Measurements from ENCODE around the gene FILIP1L.

Gene FILIP1L

DNA sequence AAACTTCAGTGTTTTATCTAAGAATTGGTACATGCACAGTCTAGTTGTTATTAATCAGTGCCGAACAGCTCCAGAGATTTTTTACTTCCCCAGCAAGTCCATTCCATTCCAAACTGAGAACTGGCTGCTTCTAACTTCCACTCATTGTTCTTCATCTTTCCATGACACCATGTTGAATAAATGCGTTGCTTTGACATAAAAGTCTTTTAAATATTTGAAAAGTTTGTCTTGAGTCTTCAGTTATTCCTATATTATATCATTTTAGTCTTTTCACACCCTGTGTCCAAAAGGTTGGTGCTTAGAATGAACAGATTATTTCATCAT is 231.2 kb downstream of the FILIP1L start:
- Histone ChIP-seq H3K9me3 (ENCODE audit: control insufficient read depth, low read length) (no peaks in the 10 kb centered on the region), H3K4me3 (ENCODE audit: insufficient read depth, low read depth, low read length) (no peak overlapping the region), H3K4me1 (ENCODE audit: control insufficient read depth, insufficient read depth, low read length) (no peaks in the 10 kb centered on the region), H3K36me3 (ENCODE audit: control insufficient read depth, insufficient read depth, low read length) (no peaks in the 10 kb centered on the region), H3K27me3 (ENCODE audit: control insufficient read depth, insufficient read depth, low read length, poor library complexity, severe bottlenecking) (peaks cover under 1% of the 10 kb centered on the region), H3K27ac (ENCODE audit: insufficient read depth, low read depth, low read length, poor library complexity, severe bottlenecking) (no peak overlapping the region)
- WGBS, 2 experiments = 91 to 100% methylated on average over 1 to 2 of the region's 2 CpGs

DNA sequence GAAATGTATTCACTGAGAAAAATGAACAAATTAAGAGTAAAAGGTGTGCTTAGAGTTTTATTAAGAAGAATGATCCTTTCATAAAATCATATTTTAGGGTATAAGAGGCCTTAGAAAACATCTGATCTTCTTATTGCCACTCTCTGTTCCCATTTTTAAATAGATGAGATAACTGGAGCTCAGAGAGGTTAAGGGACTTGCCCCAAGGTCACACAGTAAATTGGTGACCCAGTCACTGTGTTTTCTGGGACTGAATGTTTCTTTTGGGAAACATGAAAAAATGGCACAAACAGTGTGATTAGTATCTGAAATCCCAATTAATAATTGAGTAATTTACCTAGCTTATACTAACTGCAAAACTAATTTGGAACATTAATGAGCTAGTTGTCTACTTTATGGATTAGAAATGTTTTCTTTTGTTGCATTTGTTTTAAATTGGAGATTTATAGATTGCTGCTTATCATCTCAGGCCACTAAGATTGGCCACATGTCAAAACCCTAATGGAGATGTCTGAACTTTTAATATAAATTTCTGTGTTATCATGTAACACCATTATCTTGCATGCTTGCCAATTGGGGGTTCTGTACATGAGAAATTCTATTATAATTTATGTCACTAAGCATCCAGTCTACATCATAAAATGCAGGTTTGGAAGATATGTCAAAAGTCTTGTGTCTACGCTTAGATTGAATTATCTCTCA is 231.7 kb downstream of the FILIP1L start:
- Histone ChIP-seq H3K4me3 (ENCODE audit: insufficient read depth, low read depth, low read length) (no peak overlapping the region), H3K27ac (ENCODE audit: insufficient read depth, low read depth, low read length, poor library complexity, severe bottlenecking) (no peak overlapping the region), H3K27me3 (ENCODE audit: control insufficient read depth, insufficient read depth, low read length, poor library complexity, severe bottlenecking) (peaks cover 5% of the 10 kb centered on the region), H3K4me1 (ENCODE audit: control insufficient read depth, insufficient read depth, low read length) (no peaks in the 10 kb centered on the region), H3K9me3 (ENCODE audit: control insufficient read depth, low read length) (no peaks in the 10 kb centered on the region), H3K36me3 (ENCODE audit: control insufficient read depth, insufficient read depth, low read length) (no peaks in the 10 kb centered on the region)
- WGBS, 2 experiments = 75 to 95% methylated on average over 1 of the region's 1 CpG

DNA sequence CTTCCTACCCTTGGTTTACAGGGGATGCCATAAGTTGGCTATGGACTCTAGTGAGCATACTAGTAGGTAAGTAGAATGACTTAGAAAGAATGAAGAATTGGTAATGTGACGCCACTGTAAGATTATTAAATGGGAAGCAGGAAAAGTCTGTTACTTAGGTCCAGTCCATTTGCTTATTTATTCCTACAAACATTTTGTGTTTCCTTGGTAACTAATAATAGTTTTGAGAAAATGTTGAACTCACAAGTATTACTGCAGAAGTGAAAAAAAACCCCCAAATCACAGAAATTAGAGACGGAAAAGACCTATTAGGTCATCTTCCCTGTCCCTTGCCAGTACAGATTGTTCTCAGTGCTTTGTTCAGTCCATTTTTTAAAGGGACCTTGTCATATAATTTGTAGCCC is 233.2 kb downstream of the FILIP1L start:
- Histone ChIP-seq H3K9me3 (ENCODE audit: control insufficient read depth, low read length) (no peaks in the 10 kb centered on the region), H3K27ac (ENCODE audit: insufficient read depth, low read depth, low read length, poor library complexity, severe bottlenecking) (no peak overlapping the region), H3K36me3 (ENCODE audit: control insufficient read depth, insufficient read depth, low read length) (no peaks in the 10 kb centered on the region), H3K27me3 (ENCODE audit: control insufficient read depth, insufficient read depth, low read length, poor library complexity, severe bottlenecking) (peaks cover 20% of the 10 kb centered on the region), H3K4me1 (ENCODE audit: control insufficient read depth, insufficient read depth, low read length) (no peaks in the 10 kb centered on the region), H3K4me3 (ENCODE audit: insufficient read depth, low read depth, low read length) (no peak overlapping the region)
- 96 to 99% methylated on average over 2 of the region's 2 CpGs for WGBS, 2 experiments

DNA sequence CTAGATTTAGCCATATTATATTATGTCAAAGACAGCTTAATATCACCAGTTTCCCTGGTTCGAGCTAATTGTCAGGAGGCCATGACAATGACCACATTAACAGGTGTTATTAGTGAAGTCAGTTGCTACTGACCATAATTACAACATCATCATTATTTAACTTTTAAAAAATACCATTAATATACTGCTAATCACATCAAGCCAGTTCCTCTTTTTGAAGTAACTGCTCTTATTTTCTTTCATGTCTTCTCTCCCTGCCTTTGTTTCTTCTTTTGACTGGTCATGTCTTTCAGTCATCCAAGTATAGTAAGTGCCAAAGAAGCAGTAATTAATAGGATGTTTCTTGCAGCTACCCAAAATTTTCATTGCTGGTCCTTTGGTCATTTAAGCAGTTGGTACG is 235.0 kb downstream of the FILIP1L start:
- WGBS, 2 experiments = 95 to 96% methylated on average over 2 of the region's 2 CpGs
- peaks cover 36% of the 10 kb centered on the region for H3K27me3 ChIP-seq (ENCODE audit: control insufficient read depth, insufficient read depth, low read length, poor library complexity, severe bottlenecking)
- no peaks in the 10 kb centered on the region for H3K4me1 ChIP-seq (ENCODE audit: control insufficient read depth, insufficient read depth, low read length)
- no peaks in the 10 kb centered on the region for H3K36me3 ChIP-seq (ENCODE audit: control insufficient read depth, insufficient read depth, low read length)
- H3K9me3 ChIP-seq (ENCODE audit: control insufficient read depth, low read length) = no peaks in the 10 kb centered on the region
- no peak overlapping the region for H3K4me3 ChIP-seq (ENCODE audit: insufficient read depth, low read depth, low read length)
- no peak overlapping the region for H3K27ac ChIP-seq (ENCODE audit: insufficient read depth, low read depth, low read length, poor library complexity, severe bottlenecking)

DNA sequence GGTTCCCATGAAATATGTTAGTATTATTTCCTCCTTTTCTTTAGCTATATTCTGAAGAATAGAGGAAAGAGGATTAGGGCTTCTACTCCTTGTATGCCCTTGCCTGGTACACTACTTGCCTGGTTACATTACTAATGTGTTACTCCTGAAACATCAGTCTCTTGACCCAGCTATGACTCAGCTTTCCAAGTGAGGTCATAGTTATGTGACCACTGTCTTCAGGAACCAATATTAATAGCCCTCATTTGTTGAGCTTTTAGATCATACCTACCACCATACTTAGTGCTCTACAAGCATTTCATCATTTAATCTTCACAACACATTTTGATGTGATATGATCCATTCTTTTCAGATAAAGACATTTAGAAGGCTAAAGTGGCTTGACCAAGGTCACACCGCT is 236.3 kb downstream of the FILIP1L start:
- WGBS, 2 experiments = 83 to 100% methylated on average over 1 of the region's 1 CpG
- Histone ChIP-seq H3K4me1 (ENCODE audit: control insufficient read depth, insufficient read depth, low read length) (no peaks in the 10 kb centered on the region), H3K27ac (ENCODE audit: insufficient read depth, low read depth, low read length, poor library complexity, severe bottlenecking) (no peak overlapping the region), H3K27me3 (ENCODE audit: control insufficient read depth, insufficient read depth, low read length, poor library complexity, severe bottlenecking) (peaks cover 49% of the 10 kb centered on the region), H3K4me3 (ENCODE audit: insufficient read depth, low read depth, low read length) (no peak overlapping the region), H3K9me3 (ENCODE audit: control insufficient read depth, low read length) (no peaks in the 10 kb centered on the region), H3K36me3 (ENCODE audit: control insufficient read depth, insufficient read depth, low read length) (no peaks in the 10 kb centered on the region)

DNA sequence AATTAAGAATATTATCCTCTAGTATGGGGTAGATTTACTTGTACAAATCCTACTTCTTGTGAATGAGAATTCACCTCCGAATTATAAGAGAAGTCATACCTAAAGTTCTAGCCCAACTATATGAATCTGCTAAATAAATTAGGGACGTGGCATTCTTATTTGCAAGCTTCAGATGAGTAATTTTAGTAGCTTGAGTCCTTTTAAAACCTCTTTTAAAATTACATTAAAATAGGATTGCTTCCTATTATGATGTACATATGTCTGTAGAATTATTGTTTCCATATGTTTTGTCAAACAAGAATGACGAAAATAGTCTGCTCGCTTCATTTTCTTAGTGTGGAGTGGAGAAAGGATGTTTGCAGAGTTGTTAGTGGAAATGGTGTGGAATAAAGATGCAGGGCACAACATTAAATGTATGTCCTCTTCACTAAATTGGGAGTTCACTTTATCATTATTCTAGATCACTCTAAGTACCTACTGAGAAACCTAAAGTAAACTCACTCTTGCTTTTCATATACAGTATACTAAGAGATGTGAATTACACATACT is 237.2 kb downstream of the FILIP1L start:
- H3K27me3 ChIP-seq (ENCODE audit: control insufficient read depth, insufficient read depth, low read length, poor library complexity, severe bottlenecking) = peaks cover 49% of the 10 kb centered on the region
- H3K36me3 ChIP-seq (ENCODE audit: control insufficient read depth, insufficient read depth, low read length) = no peaks in the 10 kb centered on the region
- H3K4me3 ChIP-seq (ENCODE audit: insufficient read depth, low read depth, low read length) = no peak overlapping the region
- H3K4me1 ChIP-seq (ENCODE audit: control insufficient read depth, insufficient read depth, low read length) = no peaks in the 10 kb centered on the region
- H3K27ac ChIP-seq (ENCODE audit: insufficient read depth, low read depth, low read length, poor library complexity, severe bottlenecking) = no peak overlapping the region
- no peaks in the 10 kb centered on the region for H3K9me3 ChIP-seq (ENCODE audit: control insufficient read depth, low read length)
- WGBS, 2 experiments = 87 to 90% methylated on average over 2 to 3 of the region's 4 CpGs

DNA sequence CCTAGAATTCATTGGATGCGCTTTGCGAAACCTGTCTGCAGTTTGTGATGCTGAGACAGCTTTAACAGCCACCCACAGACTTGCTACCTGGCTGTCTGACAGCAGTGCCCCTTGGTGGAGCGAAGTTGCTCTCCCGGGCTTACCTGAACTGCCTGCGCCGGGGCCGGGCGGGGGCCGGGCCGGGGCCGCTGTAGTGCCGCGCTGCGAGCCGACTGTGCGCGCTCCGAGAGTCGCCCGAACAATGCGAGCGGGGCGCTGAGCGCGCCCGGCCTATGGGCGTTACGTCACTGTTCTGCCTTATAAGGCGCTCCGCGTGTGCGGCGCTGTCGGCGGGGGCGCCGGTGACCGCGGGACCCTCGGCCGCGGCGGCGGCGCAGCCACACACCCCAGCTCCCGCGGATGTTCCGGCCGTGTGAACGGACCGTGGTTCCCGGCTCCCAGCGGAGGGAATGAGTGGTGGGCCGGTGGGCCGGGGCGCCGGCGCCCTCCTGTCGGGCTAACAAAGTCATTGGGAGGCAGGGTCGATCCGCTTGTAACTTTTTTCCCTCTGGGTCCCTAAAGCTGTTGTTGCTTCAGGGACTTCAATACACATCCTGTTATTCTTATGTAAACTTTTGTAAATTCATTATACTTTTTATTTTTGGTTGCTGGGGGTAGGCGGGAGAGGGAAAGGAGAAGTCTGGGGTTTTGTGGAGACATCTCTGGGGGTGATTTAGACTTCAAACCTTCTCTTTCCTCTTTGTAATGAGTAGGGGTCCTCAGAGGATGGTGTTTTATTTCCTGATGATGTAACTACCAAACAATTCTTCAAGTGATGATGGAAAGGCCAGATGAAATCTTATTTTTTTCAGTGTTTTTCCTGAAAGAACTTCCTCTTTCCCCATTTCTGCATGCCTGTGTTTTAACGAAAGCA is 238.1 kb downstream of the FILIP1L start:
- H3K36me3 ChIP-seq (ENCODE audit: control insufficient read depth, insufficient read depth, low read length) = no peaks in the 10 kb centered on the region
- H3K4me1 ChIP-seq (ENCODE audit: control insufficient read depth, insufficient read depth, low read length) = no peaks in the 10 kb centered on the region
- WGBS, 2 experiments = 1% methylated on average over 62 to 63 of the region's 63 CpGs
- H3K27me3 ChIP-seq (ENCODE audit: control insufficient read depth, insufficient read depth, low read length, poor library complexity, severe bottlenecking) = peaks cover 49% of the 10 kb centered on the region
- H3K4me3 ChIP-seq (ENCODE audit: insufficient read depth, low read depth, low read length) = peak overlapping the region; percentile 55
- H3K9me3 ChIP-seq (ENCODE audit: control insufficient read depth, low read length) = no peaks in the 10 kb centered on the region
- peak overlapping the region; percentile 65 for H3K27ac ChIP-seq (ENCODE audit: insufficient read depth, low read depth, low read length, poor library complexity, severe bottlenecking)

DNA sequence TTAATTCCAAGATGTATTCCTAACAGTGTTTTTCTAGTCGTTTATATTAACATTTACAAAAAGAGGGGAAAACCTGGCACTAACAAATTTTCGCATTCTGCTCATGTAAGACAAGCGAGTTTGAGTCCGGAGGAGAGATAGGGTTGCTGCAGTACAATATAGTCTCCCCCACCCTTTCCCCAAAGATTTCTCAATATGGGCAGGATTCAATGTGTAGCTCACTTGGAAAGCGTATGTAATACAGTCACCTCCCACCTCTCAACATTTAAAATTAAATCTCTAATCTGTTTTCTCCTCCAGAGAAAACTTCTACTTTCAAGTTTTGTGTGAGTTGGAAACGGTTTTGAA is 238.7 kb downstream of the FILIP1L start:
- Histone ChIP-seq H3K4me3 (ENCODE audit: insufficient read depth, low read depth, low read length) (peak overlapping the region; percentile 55), H3K36me3 (ENCODE audit: control insufficient read depth, insufficient read depth, low read length) (no peaks in the 10 kb centered on the region), H3K27me3 (ENCODE audit: control insufficient read depth, insufficient read depth, low read length, poor library complexity, severe bottlenecking) (peaks cover 49% of the 10 kb centered on the region), H3K9me3 (ENCODE audit: control insufficient read depth, low read length) (no peaks in the 10 kb centered on the region), H3K4me1 (ENCODE audit: control insufficient read depth, insufficient read depth, low read length) (no peaks in the 10 kb centered on the region), H3K27ac (ENCODE audit: insufficient read depth, low read depth, low read length, poor library complexity, severe bottlenecking) (peak overlapping the region; percentile 65)
- 2 to 4% methylated on average over 5 to 6 of the region's 6 CpGs for WGBS, 2 experiments

DNA sequence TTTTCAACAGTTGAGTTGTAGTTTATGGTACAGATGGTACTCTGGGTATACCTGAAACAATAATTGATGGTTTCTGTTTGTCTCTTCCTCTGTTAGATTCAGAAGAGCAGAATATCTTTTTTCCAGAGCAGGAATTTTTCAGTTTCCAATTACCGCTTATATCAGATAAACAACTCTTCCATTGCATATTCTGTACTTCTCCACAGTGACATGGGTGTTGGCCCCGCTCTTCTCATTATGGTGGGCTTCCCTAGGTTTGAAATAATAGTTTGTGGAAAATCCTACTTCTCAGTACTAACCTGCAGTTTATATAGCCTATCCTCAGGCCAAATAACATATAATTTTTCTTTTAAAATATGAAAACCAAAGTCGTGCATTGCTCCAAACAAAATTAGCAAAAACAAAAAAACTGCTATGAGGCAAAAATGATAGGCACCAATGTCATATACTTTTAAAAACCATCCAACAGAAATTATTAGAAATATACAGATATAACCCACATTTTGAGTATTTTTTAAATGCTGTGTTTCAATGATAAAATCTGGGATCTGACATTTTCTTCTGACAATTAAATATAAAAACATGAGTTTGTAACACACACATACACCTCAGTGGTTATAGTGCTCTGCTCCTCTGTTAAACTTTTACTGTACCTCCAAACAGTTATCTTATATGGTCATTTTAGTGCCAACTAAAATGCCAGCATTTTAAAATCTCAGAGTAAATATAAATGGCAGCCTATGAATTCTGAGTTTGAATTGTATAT is 239.9 kb downstream of the FILIP1L start:
- H3K4me1 ChIP-seq (ENCODE audit: control insufficient read depth, insufficient read depth, low read length) = no peaks in the 10 kb centered on the region
- H3K4me3 ChIP-seq (ENCODE audit: insufficient read depth, low read depth, low read length) = no peak overlapping the region

More for the DNA sequence above, 239.9 kb downstream of the FILIP1L start:
- Histone ChIP-seq H3K27me3 (ENCODE audit: control insufficient read depth, insufficient read depth, low read length, poor library complexity, severe bottlenecking) (peaks cover 49% of the 10 kb centered on the region), H3K27ac (ENCODE audit: insufficient read depth, low read depth, low read length, poor library complexity, severe bottlenecking) (no peak overlapping the region), H3K9me3 (ENCODE audit: control insufficient read depth, low read length) (no peaks in the 10 kb centered on the region), H3K36me3 (ENCODE audit: control insufficient read depth, insufficient read depth, low read length) (no peaks in the 10 kb centered on the region)
- 77 to 100% methylated on average over 2 of the region's 3 CpGs for WGBS, 2 experiments

Measured in ectodermal cell (in vitro differentiated cells).